ENCODE measurements around the gene BGN.
A peak's percentile ranks its signal among the peaks of the same experiment; 100 is the strongest.

The BGN gene

GRCh38 chrX:153494541-153495361 lies at the start of gene BGN:
TSS of gene BGN (plus strand) at chrX:153494980. CDS start at chrX:153504632, 9,652 bp downstream.
- no peaks in the 10 kb centered on the region for H3K36me3 ChIP-seq (ENCODE audit: control insufficient read depth, insufficient read depth, low read length)
- no peak for DNase-seq (ENCODE audit: low read depth, low spot score)
- no peaks in the 10 kb centered on the region for H3K9me3 ChIP-seq (ENCODE audit: control insufficient read depth, insufficient read depth, low read length)
- peak within 1 kb of the TSS; percentile 24; the same call in 1 of the 2 replicates for H3K4me3 ChIP-seq (ENCODE audit: low read length)
- no CpG with 5 or more reads among the region's 41 CpGs for WGBS (ENCODE audit: insufficient coverage, insufficient read length)
- H3K4me1 ChIP-seq (ENCODE audit: control insufficient read depth, insufficient read depth, low read length): no peaks in the 10 kb centered on the region
- H3K27me3 ChIP-seq (ENCODE audit: control insufficient read depth, insufficient read depth, low read length): no peaks in the 10 kb centered on the region
- H3K27ac ChIP-seq (ENCODE audit: low read length): no peak within 1 kb of the TSS

- no peak overlapping the region for H3K4me3 ChIP-seq (ENCODE audit: low read length)
- no peaks in the 10 kb centered on the region for H3K36me3 ChIP-seq (ENCODE audit: control insufficient read depth, insufficient read depth, low read length)
- WGBS (ENCODE audit: insufficient coverage, insufficient read length): no CpG with 5 or more reads among the region's 35 CpGs
- no peaks in the 10 kb centered on the region for H3K27me3 ChIP-seq (ENCODE audit: control insufficient read depth, insufficient read depth, low read length)
- no peaks in the 10 kb centered on the region; the same call in 1 of the 2 replicates for H3K4me1 ChIP-seq (ENCODE audit: control insufficient read depth, insufficient read depth, low read length)
- H3K27ac ChIP-seq (ENCODE audit: low read length): no peak overlapping the region
- H3K9me3 ChIP-seq (ENCODE audit: control insufficient read depth, insufficient read depth, low read length): no peaks in the 10 kb centered on the region
- no peak for DNase-seq (ENCODE audit: low read depth, low spot score)
Observed at GRCh38 chrX:153445106-153445855, 49.5 kb upstream of the BGN start.

GRCh38 chrX:153445856-153446635 lies 48.7 kb upstream of the BGN start, which contains the start of gene TREX2:
TSS of gene TREX2 (minus strand) at chrX:153446056. CDS start at chrX:153445430, 626 bp downstream.
- Histone ChIP-seq H3K36me3 (ENCODE audit: control insufficient read depth, insufficient read depth, low read length) (no peaks in the 10 kb centered on the region), H3K9me3 (ENCODE audit: control insufficient read depth, insufficient read depth, low read length) (no peaks in the 10 kb centered on the region), H3K27ac (ENCODE audit: low read length) (no peak within 1 kb of the TSS), H3K4me3 (ENCODE audit: low read length) (no peak within 1 kb of the TSS), H3K27me3 (ENCODE audit: control insufficient read depth, insufficient read depth, low read length) (no peaks in the 10 kb centered on the region), H3K4me1 (ENCODE audit: control insufficient read depth, insufficient read depth, low read length) (no peaks in the 10 kb centered on the region; the same call in 1 of the 2 replicates)
- no peak for DNase-seq (ENCODE audit: low read depth, low spot score)
- WGBS (ENCODE audit: insufficient coverage, insufficient read length): no CpG with 5 or more reads among the region's 30 CpGs

GRCh38 chrX:153446636-153446936 lies 48.2 kb upstream of the BGN start:
- Histone ChIP-seq H3K4me1 (ENCODE audit: control insufficient read depth, insufficient read depth, low read length) (no peaks in the 10 kb centered on the region; the same call in 1 of the 2 replicates), H3K27ac (ENCODE audit: low read length) (no peak overlapping the region), H3K9me3 (ENCODE audit: control insufficient read depth, insufficient read depth, low read length) (no peaks in the 10 kb centered on the region), H3K27me3 (ENCODE audit: control insufficient read depth, insufficient read depth, low read length) (no peaks in the 10 kb centered on the region), H3K36me3 (ENCODE audit: control insufficient read depth, insufficient read depth, low read length) (no peaks in the 10 kb centered on the region), H3K4me3 (ENCODE audit: low read length) (no peak overlapping the region)
- WGBS (ENCODE audit: insufficient coverage, insufficient read length): no CpG with 5 or more reads among the region's 10 CpGs
- DNase-seq (ENCODE audit: low read depth, low spot score): no peak

GRCh38 chrX:153446950-153447580 lies 47.7 kb upstream of the BGN start:
- no peaks in the 10 kb centered on the region for H3K27me3 ChIP-seq (ENCODE audit: control insufficient read depth, insufficient read depth, low read length)
- no peaks in the 10 kb centered on the region for H3K9me3 ChIP-seq (ENCODE audit: control insufficient read depth, insufficient read depth, low read length)
- H3K4me1 ChIP-seq (ENCODE audit: control insufficient read depth, insufficient read depth, low read length): no peaks in the 10 kb centered on the region; the same call in 1 of the 2 replicates
- no peak for DNase-seq (ENCODE audit: low read depth, low spot score)
- H3K4me3 ChIP-seq (ENCODE audit: low read length): no peak overlapping the region
- no CpG with 5 or more reads among the region's 17 CpGs for WGBS (ENCODE audit: insufficient coverage, insufficient read length)
- H3K36me3 ChIP-seq (ENCODE audit: control insufficient read depth, insufficient read depth, low read length): no peaks in the 10 kb centered on the region
- H3K27ac ChIP-seq (ENCODE audit: low read length): no peak overlapping the region

- Histone ChIP-seq H3K27me3 (ENCODE audit: control insufficient read depth, insufficient read depth, low read length) (no peaks in the 10 kb centered on the region), H3K9me3 (ENCODE audit: control insufficient read depth, insufficient read depth, low read length) (no peaks in the 10 kb centered on the region), H3K36me3 (ENCODE audit: control insufficient read depth, insufficient read depth, low read length) (no peaks in the 10 kb centered on the region), H3K4me3 (ENCODE audit: low read length) (no peak overlapping the region), H3K4me1 (ENCODE audit: control insufficient read depth, insufficient read depth, low read length) (no peaks in the 10 kb centered on the region; the same call in 1 of the 2 replicates), H3K27ac (ENCODE audit: low read length) (no peak overlapping the region)
- no peak for DNase-seq (ENCODE audit: low read depth, low spot score)
- no CpG with 5 or more reads among the region's 8 CpGs for WGBS (ENCODE audit: insufficient coverage, insufficient read length)
Observed at GRCh38 chrX:153447581-153447960, 47.2 kb upstream of the BGN start.

- Histone ChIP-seq H3K36me3 (ENCODE audit: control insufficient read depth, insufficient read depth, low read length) (no peaks in the 10 kb centered on the region), H3K9me3 (ENCODE audit: control insufficient read depth, insufficient read depth, low read length) (no peaks in the 10 kb centered on the region), H3K27ac (ENCODE audit: low read length) (no peak overlapping the region), H3K4me1 (ENCODE audit: control insufficient read depth, insufficient read depth, low read length) (no peaks in the 10 kb centered on the region; the same call in 1 of the 2 replicates), H3K4me3 (ENCODE audit: low read length) (no peak overlapping the region), H3K27me3 (ENCODE audit: control insufficient read depth, insufficient read depth, low read length) (no peaks in the 10 kb centered on the region)
- no CpG with 5 or more reads among the region's 21 CpGs for WGBS (ENCODE audit: insufficient coverage, insufficient read length)
- DNase-seq (ENCODE audit: low read depth, low spot score): no peak
Observed at GRCh38 chrX:153448556-153449367, 46.0 kb upstream of the BGN start.

- no peak for DNase-seq (ENCODE audit: low read depth, low spot score)
- no peak overlapping the region for H3K4me3 ChIP-seq (ENCODE audit: low read length)
- H3K4me1 ChIP-seq (ENCODE audit: control insufficient read depth, insufficient read depth, low read length): no peaks in the 10 kb centered on the region; the same call in 1 of the 2 replicates
- H3K27ac ChIP-seq (ENCODE audit: low read length): no peak overlapping the region
- no peaks in the 10 kb centered on the region for H3K36me3 ChIP-seq (ENCODE audit: control insufficient read depth, insufficient read depth, low read length)
- no peaks in the 10 kb centered on the region for H3K9me3 ChIP-seq (ENCODE audit: control insufficient read depth, insufficient read depth, low read length)
- WGBS (ENCODE audit: insufficient coverage, insufficient read length): no CpG with 5 or more reads among the region's 15 CpGs
- no peaks in the 10 kb centered on the region for H3K27me3 ChIP-seq (ENCODE audit: control insufficient read depth, insufficient read depth, low read length)
Observed at GRCh38 chrX:153449368-153450113, 45.2 kb upstream of the BGN start.
